ENCODE results near the gene PRKG1.

- no peak for TF ChIP-seq EZH2phosphoT487 (IDR thresholded peaks at IDR 0.05; ENCODE audit: insufficient read depth, low read depth)
- TF ChIP-seq EZH2 (IDR thresholded peaks at IDR 0.05; ENCODE audit: insufficient read depth, poor library complexity, severe bottlenecking) = no peak
Observed at GRCh38 chr10:51687296-51687695, 613.0 kb downstream of the PRKG1 start.

Data from GM23248 (cell line).